Measurements from ENCODE around the gene SRSF11. TPM values are rescaled to one million over a fixed set of nuclear protein-coding genes. Genes with fewer than 3 reads are reported as not detected.

The SRSF11 gene
- total RNA-seq, 2 donors from 2014 or later = 227 to 232 TPM

GRCh38 chr1:70265946-70266345 lies 44.8 kb downstream of the SRSF11 start:
- 100% methylated on average over 1 of the region's 1 CpG; no CpG with 5 or more reads in 1 of the 2 experiments for WGBS, 2 experiments (ENCODE audit: insufficient coverage in 1 of 2, insufficient read length in 1 of 2)
- Mint-ChIP-seq H3K9me3 (no peaks in the 10 kb centered on the region), H3K27me3 (ENCODE audit: insufficient read depth) (no peaks in the 10 kb centered on the region), H3K36me3 (ENCODE audit: low read depth) (peaks cover 40% of the 10 kb centered on the region), H3K4me3 (no peak overlapping the region), H3K4me1 (no peaks in the 10 kb centered on the region), H3K27ac (no peak overlapping the region)
- Histone ChIP-seq H3K36me3 (ENCODE audit: control insufficient read depth, insufficient read depth, low read length) (peaks cover 50% of the 10 kb centered on the region), H3K9ac (ENCODE audit: extremely low read depth, low read length, poor library complexity, severe bottlenecking) (no peak overlapping the region), H3K4me3 (ENCODE audit: low read length) (no peak overlapping the region), H3K4me1 (ENCODE audit: control insufficient read depth, insufficient read depth, low read length) (no peaks in the 10 kb centered on the region), H3K27me3 (ENCODE audit: control insufficient read depth, insufficient read depth, low read length, poor library complexity, severe bottlenecking) (no peaks in the 10 kb centered on the region), H3K9me3 (ENCODE audit: control insufficient read depth, low read length) (peaks cover 14% of the 10 kb centered on the region), H3K27ac (ENCODE audit: low read depth, low read length) (no peak overlapping the region)
- no peak for DNase-seq
- TF ChIP-seq CTCF (conservative IDR thresholded peaks at IDR 0.05) = no peak

GRCh38 chr1:70277875-70278274 lies 56.7 kb downstream of the SRSF11 start:
- H3K4me3 ChIP-seq (ENCODE audit: low read length) = no peak overlapping the region
- H3K4me1 ChIP-seq (ENCODE audit: control insufficient read depth, insufficient read depth, low read length) = no peaks in the 10 kb centered on the region
- Mint-ChIP-seq H3K36me3 (ENCODE audit: low read depth) (peaks cover 41% of the 10 kb centered on the region), H3K4me3 (no peak overlapping the region), H3K9me3 (no peaks in the 10 kb centered on the region), H3K27me3 (ENCODE audit: insufficient read depth) (no peaks in the 10 kb centered on the region), H3K27ac (no peak overlapping the region), H3K4me1 (peaks cover 8% of the 10 kb centered on the region)
- no peak for DNase-seq
- no peak overlapping the region for H3K9ac ChIP-seq (ENCODE audit: extremely low read depth, low read length, poor library complexity, severe bottlenecking)
- peaks cover 45% of the 10 kb centered on the region for H3K36me3 ChIP-seq (ENCODE audit: control insufficient read depth, insufficient read depth, low read length)
- H3K27ac ChIP-seq (ENCODE audit: low read depth, low read length) = no peak overlapping the region
- TF ChIP-seq CTCF (conservative IDR thresholded peaks at IDR 0.05) = no peak
- no peaks in the 10 kb centered on the region for H3K9me3 ChIP-seq (ENCODE audit: control insufficient read depth, low read length)
- no peaks in the 10 kb centered on the region for H3K27me3 ChIP-seq (ENCODE audit: control insufficient read depth, insufficient read depth, low read length, poor library complexity, severe bottlenecking)
- 87 to 92% methylated on average over 5 of the region's 5 CpGs for WGBS, 2 experiments (ENCODE audit: insufficient coverage in 1 of 2, insufficient read length in 1 of 2)

- Mint-ChIP-seq H3K4me1 (peaks cover 8% of the 10 kb centered on the region), H3K27me3 (ENCODE audit: insufficient read depth) (no peaks in the 10 kb centered on the region), H3K9me3 (no peaks in the 10 kb centered on the region), H3K4me3 (no peak overlapping the region), H3K36me3 (ENCODE audit: low read depth) (peaks cover 34% of the 10 kb centered on the region), H3K27ac (no peak overlapping the region)
- no peak for TF ChIP-seq CTCF (conservative IDR thresholded peaks at IDR 0.05)
- no peak for DNase-seq
- Histone ChIP-seq H3K9me3 (ENCODE audit: control insufficient read depth, low read length) (no peaks in the 10 kb centered on the region), H3K27ac (ENCODE audit: low read depth, low read length) (no peak overlapping the region), H3K9ac (ENCODE audit: extremely low read depth, low read length, poor library complexity, severe bottlenecking) (no peak overlapping the region), H3K27me3 (ENCODE audit: control insufficient read depth, insufficient read depth, low read length, poor library complexity, severe bottlenecking) (no peaks in the 10 kb centered on the region), H3K36me3 (ENCODE audit: control insufficient read depth, insufficient read depth, low read length) (peaks cover 41% of the 10 kb centered on the region), H3K4me3 (ENCODE audit: low read length) (no peak overlapping the region), H3K4me1 (ENCODE audit: control insufficient read depth, insufficient read depth, low read length) (no peaks in the 10 kb centered on the region)
- WGBS, 2 experiments (ENCODE audit: insufficient coverage in 1 of 2, insufficient read length in 1 of 2) = 93 to 100% methylated on average over 1 of the region's 1 CpG
Observed at GRCh38 chr1:70278710-70279109, 57.5 kb downstream of the SRSF11 start.
